Gastroesophageal sphincter (tissue), 4 donors: ENCODE data around the gene LETM1. TPM values are rescaled to one million over a fixed set of nuclear protein-coding genes. Genes with fewer than 3 reads are reported as not detected.

Experiments
- ATAC-seq: fragments of 150-250 bp; one replicate; pipeline ENCODE4 v1.9.1; 2016; ENCODE audit warnings: mild to moderate bottlenecking, moderate library complexity
- H3K27ac ChIP-seq, 4 donors: fragments of 200-600 bp; sonication (generic) in 3 of 4; 1 replicate in 3 of 4; 2 replicates in 1 of 4; pipeline ENCODE4 v1.5.1; 2016 to 2019
- H3K27me3 ChIP-seq: fragments of 200-600 bp; sonication (generic); one replicate; pipeline ENCODE4 v1.5.1; 2019
- H3K36me3 ChIP-seq, 2 donors: fragments of 200-600 bp; sonication (generic); one replicate each; pipeline ENCODE4 v1.5.1; 2019; ENCODE audit warnings: control low read depth in 1 of 2
- H3K4me1 ChIP-seq, 3 donors: fragments of 200-600 bp; sonication (generic); 1 replicate in 2 of 3; 2 replicates in 1 of 3; pipeline ENCODE4 v1.5.1; 2016 to 2019; ENCODE audit warnings: control low read depth in 2 of 3
- H3K4me3 ChIP-seq, 2 donors: fragments of 200-600 bp; sonication (generic); one replicate each; pipeline ENCODE4 v1.5.1; 2019; ENCODE audit warnings: mild to moderate bottlenecking in 1 of 2, moderate library complexity in 1 of 2
- H3K9me3 ChIP-seq, 3 donors: fragments of 200-600 bp; sonication (generic); one replicate each; pipeline ENCODE4 v1.5.1; 2017 to 2019; ENCODE audit warnings: control low read depth in 2 of 3
- CTCF ChIP-seq, 4 experiments: fragments of 200-600 bp in 2 of 4; fragments of 450-650 bp in 2 of 4; sonication (generic) in 1 of 4; IDR thresholded peaks; one replicate each; pipeline ENCODE4 v1.5.1; 2017 to 2019; ENCODE audit warnings: antibody characterized with exemption in 4 of 4, mild to moderate bottlenecking in 2 of 4, moderate library complexity in 2 of 4
- EP300 ChIP-seq: sonication (generic); formaldehyde crosslinking; IDR thresholded peaks from one replicate; pipeline ENCODE4 v1.6.1; 2017; ENCODE audit warnings: antibody characterized with exemption, mild to moderate bottlenecking
- POLR2A ChIP-seq, 2 donors: fragments of 450-650 bp; IDR thresholded peaks; one replicate each; pipeline ENCODE4 v1.6.1; 2017; ENCODE audit warnings: antibody characterized with exemption in 2 of 2, mild to moderate bottlenecking in 2 of 2, moderate library complexity in 1 of 2
- POLR2AphosphoS5 ChIP-seq: sonication (generic); formaldehyde crosslinking; IDR thresholded peaks from one replicate; pipeline ENCODE4 v1.6.1; 2017; ENCODE audit warnings: antibody characterized with exemption
- WGBS, 2 donors: methylation state at CpG; one replicate each; pipeline ENCODE4 v1.1.5; 2018; ENCODE audit warnings: low coverage in 1 of 2; 5-methylcytosine and 5-hydroxymethylcytosine counted together
- total RNA-seq, 4 donors: library from RNA; depleted of rRNA; stranded (reverse); fragments of >200 nt; gene quantifications; one replicate each; pipeline ENCODE4 v1.1.0, GENCODE V29; 2016

The LETM1 gene
- total RNA-seq, 4 donors from 2014 or later: 24.0 to 29.2 (median 26.9) TPM

- Histone ChIP-seq H3K27me3 (peaks cover 58% of the 10 kb centered on the region), H3K9me3 (no peaks in the 10 kb centered on the region), H3K4me3 (peak overlapping the region in 1 of 2 donors; percentile 18), H3K4me1 (peaks cover 0 to 12% (median 3%) of the 10 kb centered on the region in 3 donors), H3K36me3 (no peaks in the 10 kb centered on the region), H3K27ac (no peak overlapping the region)
- ATAC-seq: no peak
- TF ChIP-seq POLR2A (IDR thresholded peaks at IDR 0.05) (no peak), EP300 (no peak), POLR2AphosphoS5 (no peak), CTCF (IDR thresholded peaks at IDR 0.05) (no peak)
- WGBS, 2 donors: 14 to 23% methylated on average over 9 to 27 of the region's 45 CpGs
Measured at GRCh38 chr4:1862055-1862911, 6.3 kb upstream of the LETM1 start.

- peaks cover 28% of the 10 kb centered on the region for H3K27me3 ChIP-seq
- H3K36me3 ChIP-seq: no peaks in the 10 kb centered on the region
- peaks cover 0 to 31% (median 19%) of the 10 kb centered on the region in 3 donors for H3K4me1 ChIP-seq
- no peak for ATAC-seq
- no peak overlapping the region for H3K4me3 ChIP-seq
- H3K9me3 ChIP-seq: no peaks in the 10 kb centered on the region
- H3K27ac ChIP-seq: no peak overlapping the region
- 88 to 89% methylated on average over 1 of the region's 1 CpG for WGBS, 2 donors
- no peak for TF ChIP-seq EP300
- peak in 1 of 2 donors; percentile 4 for TF ChIP-seq POLR2A (IDR thresholded peaks at IDR 0.05)
Measured at GRCh38 chr4:1859389-1859753, 3.4 kb upstream of the LETM1 start.

GRCh38 chr4:1857931-1858330, 2.0 kb upstream of the LETM1 start:
- TF ChIP-seq EP300 (no peak), POLR2AphosphoS5 (no peak), CTCF (IDR thresholded peaks at IDR 0.05) (no peak), POLR2A (IDR thresholded peaks at IDR 0.05) (no peak)
- ATAC-seq: no peak
- Histone ChIP-seq H3K27me3 (peaks cover 14% of the 10 kb centered on the region), H3K27ac (no peak overlapping the region), H3K36me3 (no peaks in the 10 kb centered on the region), H3K9me3 (no peaks in the 10 kb centered on the region), H3K4me1 (peaks cover 0 to 45% (median 19%) of the 10 kb centered on the region in 3 donors), H3K4me3 (no peak overlapping the region)
- 80% methylated on average over 1 of the region's 5 CpGs; no CpG with 5 or more reads in 1 of the 2 donors for WGBS, 2 donors

- peak; percentile 2 for ATAC-seq
- Histone ChIP-seq H3K27me3 (peaks cover 6% of the 10 kb centered on the region), H3K4me1 (peaks cover 0 to 48% (median 19%) of the 10 kb centered on the region in 3 donors), H3K4me3 (peak overlapping the region; percentile 46 to 96), H3K36me3 (no peaks in the 10 kb centered on the region), H3K27ac (peak overlapping the region; percentile 20 to 96 (median 85)), H3K9me3 (no peaks in the 10 kb centered on the region)
- no peak for TF ChIP-seq POLR2AphosphoS5
- TF ChIP-seq CTCF (IDR thresholded peaks at IDR 0.05): no peak
- TF ChIP-seq EP300: no peak
- TF ChIP-seq POLR2A (IDR thresholded peaks at IDR 0.05): no peak
- WGBS, 2 donors: 90% methylated on average over 2 of the region's 32 CpGs; no CpG with 5 or more reads in 1 of the 2 donors
Measured at GRCh38 chr4:1856943-1857699, 1.2 kb upstream of the LETM1 start.

- H3K27me3 ChIP-seq: no peaks in the 10 kb centered on the region
- no peaks in the 10 kb centered on the region for H3K36me3 ChIP-seq
- H3K27ac ChIP-seq: peak overlapping the region; percentile 41 to 96 (median 85)
- TF ChIP-seq POLR2AphosphoS5 (no peak), POLR2A (IDR thresholded peaks at IDR 0.05) (no peak), CTCF (IDR thresholded peaks at IDR 0.05) (no peak), EP300 (no peak)
- H3K4me3 ChIP-seq: peak overlapping the region; percentile 46 to 96
- no peaks in the 10 kb centered on the region for H3K9me3 ChIP-seq
- peak; percentile 50 for ATAC-seq
- WGBS, 2 donors: 10% methylated on average over 10 of the region's 92 CpGs; no CpG with 5 or more reads in 1 of the 2 donors
- peaks cover 0 to 62% (median 19%) of the 10 kb centered on the region in 3 donors for H3K4me1 ChIP-seq
Measured at GRCh38 chr4:1855333-1856070, 454 bp downstream of the LETM1 start.
